ENCODE results near the gene LCMT1.

GRCh38 chr16:25108054-25108453 lies 3.5 kb upstream of the LCMT1 start:
- TF ChIP-seq CTCF (IDR thresholded peaks at IDR 0.05): no peak
- no peak for TF ChIP-seq POLR2A (IDR thresholded peaks at IDR 0.05)

Measured in breast epithelium (tissue), 3 donors.